ENCODE measurements around the gene ERG. TPM values are rescaled to one million over a fixed set of nuclear protein-coding genes. Genes with fewer than 3 reads are reported as not detected.

Gene ERG
- total RNA-seq, 1 donor from 2014 or later: not detected

GRCh38 chr21:38479641-38480525 lies 18.4 kb downstream of the ERG start:
- no peak for DNase-seq
- no peak for TF ChIP-seq CTCF (IDR thresholded peaks at IDR 0.05; ENCODE audit: partially characterized antibody, unreplicated experiment)
- Mint-ChIP-seq H3K27me3 (ENCODE audit: unreplicated experiment) (no peaks in the 10 kb centered on the region), H3K27ac (ENCODE audit: unreplicated experiment) (no peak overlapping the region), H3K4me3 (ENCODE audit: unreplicated experiment) (no peak overlapping the region), H3K36me3 (ENCODE audit: unreplicated experiment) (no peaks in the 10 kb centered on the region), H3K4me1 (ENCODE audit: low read depth, unreplicated experiment) (peaks cover 4% of the 10 kb centered on the region), H3K9me3 (ENCODE audit: unreplicated experiment) (no peaks in the 10 kb centered on the region)

- no peaks in the 10 kb centered on the region for H3K9me3 Mint-ChIP-seq (ENCODE audit: unreplicated experiment)
- H3K27ac Mint-ChIP-seq (ENCODE audit: unreplicated experiment): no peak overlapping the region
- no peak for DNase-seq
- peaks cover 4% of the 10 kb centered on the region for H3K4me1 Mint-ChIP-seq (ENCODE audit: low read depth, unreplicated experiment)
- no peaks in the 10 kb centered on the region for H3K27me3 Mint-ChIP-seq (ENCODE audit: unreplicated experiment)
- no peak for TF ChIP-seq CTCF (IDR thresholded peaks at IDR 0.05; ENCODE audit: partially characterized antibody, unreplicated experiment)
- no peaks in the 10 kb centered on the region for H3K36me3 Mint-ChIP-seq (ENCODE audit: unreplicated experiment)
- no peak overlapping the region for H3K4me3 Mint-ChIP-seq (ENCODE audit: unreplicated experiment)
Measured at GRCh38 chr21:38478782-38479181, 19.5 kb downstream of the ERG start.

- no peak for DNase-seq
- no peak for TF ChIP-seq CTCF (IDR thresholded peaks at IDR 0.05; ENCODE audit: partially characterized antibody, unreplicated experiment)
- no peak overlapping the region for H3K4me3 Mint-ChIP-seq (ENCODE audit: unreplicated experiment)
- H3K27me3 Mint-ChIP-seq (ENCODE audit: unreplicated experiment): no peaks in the 10 kb centered on the region
- H3K9me3 Mint-ChIP-seq (ENCODE audit: unreplicated experiment): no peaks in the 10 kb centered on the region
- no peak overlapping the region for H3K27ac Mint-ChIP-seq (ENCODE audit: unreplicated experiment)
- H3K36me3 Mint-ChIP-seq (ENCODE audit: unreplicated experiment): no peaks in the 10 kb centered on the region
- peaks cover 4% of the 10 kb centered on the region for H3K4me1 Mint-ChIP-seq (ENCODE audit: low read depth, unreplicated experiment)
Measured at GRCh38 chr21:38477226-38477625, 21.1 kb downstream of the ERG start.

GRCh38 chr21:38476385-38476784 lies 21.9 kb downstream of the ERG start:
- H3K27ac Mint-ChIP-seq (ENCODE audit: unreplicated experiment): no peak overlapping the region

More at GRCh38 chr21:38476385-38476784, 21.9 kb downstream of the ERG start:
- no peaks in the 10 kb centered on the region for H3K27me3 Mint-ChIP-seq (ENCODE audit: unreplicated experiment)
- no peak for TF ChIP-seq CTCF (IDR thresholded peaks at IDR 0.05; ENCODE audit: partially characterized antibody, unreplicated experiment)
- no peaks in the 10 kb centered on the region for H3K9me3 Mint-ChIP-seq (ENCODE audit: unreplicated experiment)
- no peaks in the 10 kb centered on the region for H3K36me3 Mint-ChIP-seq (ENCODE audit: unreplicated experiment)
- no peak overlapping the region for H3K4me3 Mint-ChIP-seq (ENCODE audit: unreplicated experiment)
- DNase-seq: no peak
- H3K4me1 Mint-ChIP-seq (ENCODE audit: low read depth, unreplicated experiment): peaks cover 4% of the 10 kb centered on the region
